Measurements from ENCODE around the gene CFAP251.
"Not testable (repeated sequence)": the region's sequence is repeated elsewhere in the genome, so short reads cannot be mapped to it uniquely, and the experiment has no call there.

Gene CFAP251

DNA sequence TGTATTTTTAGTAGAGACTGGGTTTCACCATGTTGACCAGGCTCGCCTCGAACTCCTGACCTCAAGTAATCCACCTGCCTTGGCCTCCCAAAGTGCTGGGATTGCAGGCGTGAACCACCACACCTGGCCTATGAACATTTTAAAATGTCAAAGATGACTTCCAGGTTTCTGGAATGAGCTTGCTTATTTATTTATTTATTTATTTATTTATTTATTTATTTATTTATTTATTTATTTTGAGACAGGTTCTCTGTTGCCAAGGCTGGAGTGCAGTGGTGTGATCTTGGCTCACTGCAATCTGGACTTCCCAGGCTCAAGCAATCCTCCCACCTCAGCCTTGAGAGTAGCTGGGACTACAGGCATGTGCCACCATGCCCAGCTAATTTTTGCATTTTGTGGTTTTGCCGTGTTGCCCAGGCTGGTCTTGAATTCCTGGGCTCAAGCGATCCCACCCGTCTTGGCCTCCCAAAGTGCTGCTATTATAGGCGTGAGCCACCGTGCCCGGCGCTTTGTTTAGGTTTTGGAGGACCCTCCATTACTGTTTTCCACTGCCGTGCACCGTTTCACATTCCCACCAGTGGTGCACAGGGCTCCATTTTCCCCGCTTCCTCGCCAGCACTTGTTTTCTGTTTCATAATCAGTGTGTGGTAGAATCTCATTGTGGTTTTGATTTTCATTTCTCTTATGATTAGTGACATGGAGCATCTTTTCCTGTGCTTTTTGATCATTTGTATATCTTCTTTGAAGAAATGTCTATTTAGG is 6.4 kb upstream of the CFAP251 start:
- no peak for DNase-seq (ENCODE audit: low read depth)

DNA sequence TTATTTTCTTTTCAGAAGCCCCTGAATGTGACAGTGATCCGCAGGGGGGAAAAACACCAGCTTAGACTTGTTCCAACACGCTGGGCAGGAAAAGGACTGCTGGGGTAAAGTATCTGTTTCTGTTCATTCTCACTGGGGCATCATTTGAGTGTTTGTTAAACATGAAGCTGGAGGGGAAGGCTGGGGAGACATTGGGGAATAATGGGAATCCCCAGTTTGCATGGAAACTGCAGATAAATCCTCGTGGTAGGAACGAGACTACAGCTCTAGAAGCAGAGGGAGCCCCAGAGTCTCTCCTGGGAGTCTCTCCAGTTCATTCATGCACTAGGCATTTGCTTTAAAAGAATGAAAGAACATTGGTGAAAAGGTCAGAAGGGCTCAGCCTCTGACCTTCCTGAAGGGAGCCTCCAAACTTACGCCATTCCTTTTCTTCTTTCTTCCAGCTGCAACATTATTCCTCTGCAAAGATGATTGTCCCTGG is 2.5 kb upstream of the CFAP251 start:
- DNase-seq (ENCODE audit: low read depth), result no peak

DNA sequence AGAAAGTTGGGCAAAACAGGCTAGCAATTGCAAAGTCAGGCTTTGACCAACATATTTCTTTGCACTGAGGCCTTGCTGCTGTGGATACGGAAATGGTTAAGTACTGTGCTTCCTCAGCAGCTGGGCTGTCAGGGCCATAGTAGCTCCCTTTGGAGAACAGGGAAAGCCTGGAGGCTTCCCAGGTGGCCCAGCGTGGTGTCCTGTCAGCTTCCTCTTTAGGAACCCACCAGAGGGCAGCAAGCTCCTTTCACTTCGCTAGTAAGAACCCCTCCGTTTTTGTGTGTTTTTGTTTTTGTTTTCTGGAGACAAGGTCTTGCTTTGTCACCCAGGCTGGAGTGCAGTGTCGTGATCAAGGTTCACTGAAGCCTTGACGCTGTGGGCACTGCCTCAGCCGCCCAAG is 1.7 kb upstream of the CFAP251 start:
- DNase-seq (ENCODE audit: low read depth), result no peak

DNA sequence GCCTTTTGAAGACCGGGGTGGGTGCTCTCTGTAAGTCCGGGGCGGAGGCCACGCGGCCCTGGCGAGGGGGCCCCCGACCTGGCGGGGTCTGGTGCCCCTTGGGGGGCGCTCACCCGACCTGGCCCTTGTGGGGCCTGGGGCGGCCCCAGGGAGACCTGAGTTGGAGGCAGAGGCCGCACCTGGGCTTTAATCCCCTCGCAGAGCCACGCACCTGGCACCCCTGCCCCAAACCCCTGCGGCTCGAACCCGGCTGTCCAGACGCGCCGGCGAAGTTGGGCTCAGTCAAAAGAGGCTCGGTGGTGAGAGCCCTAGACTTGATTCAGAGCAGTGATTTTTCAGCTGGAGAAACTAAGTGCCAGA is 267 bp downstream of the CFAP251 start:
- no peak for DNase-seq (ENCODE audit: low read depth)

DNA sequence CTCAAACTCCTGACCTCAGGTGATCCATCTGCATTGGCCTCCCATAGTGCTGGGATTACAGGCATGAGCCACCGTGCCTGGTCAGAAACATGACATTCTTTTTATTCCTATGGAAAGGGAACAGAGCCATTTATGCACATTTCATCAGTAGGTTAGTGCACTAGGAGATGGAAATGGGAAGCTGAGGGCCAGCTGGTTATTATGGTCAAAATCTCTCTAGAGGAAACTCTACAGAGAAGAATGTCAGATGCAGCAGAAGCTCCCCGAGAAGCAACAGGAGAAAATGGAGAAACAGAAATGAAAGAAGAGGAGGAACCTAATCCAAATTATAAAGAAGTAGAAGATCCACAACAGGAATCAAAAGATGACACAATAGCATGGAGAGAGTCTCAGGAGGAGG is 2.7 kb downstream of the CFAP251 start:
- DNase-seq (ENCODE audit: low read depth), result no peak

DNA sequence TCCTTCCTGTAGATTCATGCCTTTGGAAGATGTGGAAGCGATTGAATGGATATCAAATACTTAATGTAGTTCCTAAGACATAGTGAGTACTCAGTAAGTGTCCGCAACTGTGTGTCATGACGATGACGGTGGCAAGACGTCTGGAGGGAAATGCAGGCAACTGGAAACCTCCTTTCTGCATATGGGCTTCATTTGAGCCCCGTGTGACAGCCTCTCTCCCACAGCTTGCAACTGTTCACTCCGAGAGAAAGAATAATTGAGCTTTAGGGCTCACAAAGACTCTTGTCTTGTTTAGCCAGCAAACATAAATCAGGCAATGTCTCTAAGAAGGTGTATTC is 6.9 kb downstream of the CFAP251 start:
- DNase-seq (ENCODE audit: low read depth), result no peak

DNA sequence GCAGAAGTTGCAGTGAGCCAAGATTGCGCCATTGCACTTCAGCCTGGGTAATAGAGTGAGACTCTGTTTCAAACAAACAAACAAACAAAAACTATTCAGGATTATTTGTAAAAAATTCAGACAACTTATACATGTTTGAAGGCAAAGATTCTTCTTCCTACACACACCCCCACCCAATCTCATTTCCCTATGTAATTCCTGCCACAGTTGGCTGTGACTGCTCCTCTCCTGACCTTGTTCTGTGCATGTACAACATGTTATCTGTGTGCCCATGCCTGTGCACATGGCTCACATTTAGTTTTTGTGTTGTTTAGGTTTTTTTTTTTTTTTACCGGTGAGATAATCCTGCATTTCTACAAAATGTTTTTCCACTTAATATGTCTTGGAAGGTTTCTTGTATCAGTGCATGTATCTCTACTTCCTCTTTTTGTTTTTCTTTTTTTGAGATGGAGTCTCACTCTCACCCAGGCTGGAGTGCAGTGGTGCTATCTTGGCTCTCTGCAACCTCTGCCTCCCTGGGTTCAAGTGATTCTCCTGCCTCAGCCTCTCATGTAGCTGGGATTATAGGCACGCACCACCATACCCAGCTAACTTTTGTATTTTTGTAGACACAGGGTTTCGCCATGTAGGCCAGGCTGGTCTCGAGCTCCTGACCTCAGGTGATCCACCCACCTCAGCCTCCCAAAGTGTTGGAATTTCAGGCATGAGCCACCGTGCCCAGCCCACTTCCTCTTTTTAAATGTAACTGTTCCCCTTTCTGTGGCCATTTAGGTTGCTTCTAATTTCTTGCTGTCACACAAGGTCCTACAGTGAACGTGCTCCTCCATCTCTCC is 8.7 kb downstream of the CFAP251 start:
- DNase-seq (ENCODE audit: low read depth), result no peak

DNA sequence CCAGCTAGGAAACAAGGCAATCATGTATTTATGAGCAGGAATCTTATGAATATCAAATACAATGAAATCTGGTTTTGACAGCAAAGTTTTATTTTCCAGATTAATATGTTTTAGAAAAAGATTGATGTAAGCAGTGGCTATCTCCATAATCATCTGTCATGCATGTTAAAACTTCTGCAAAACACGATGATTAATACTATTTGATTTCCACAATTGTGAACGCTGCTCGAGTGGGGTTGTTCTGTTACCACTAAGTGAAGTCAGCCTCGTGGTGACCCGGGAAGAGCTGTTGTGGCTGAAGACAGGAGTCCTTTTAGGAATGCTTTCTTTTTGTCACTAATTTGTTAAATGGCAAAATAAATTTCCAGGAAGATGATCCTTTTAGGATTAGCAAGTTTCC is 9.4 kb downstream of the CFAP251 start:
- DNase-seq (ENCODE audit: low read depth), result no peak

DNA sequence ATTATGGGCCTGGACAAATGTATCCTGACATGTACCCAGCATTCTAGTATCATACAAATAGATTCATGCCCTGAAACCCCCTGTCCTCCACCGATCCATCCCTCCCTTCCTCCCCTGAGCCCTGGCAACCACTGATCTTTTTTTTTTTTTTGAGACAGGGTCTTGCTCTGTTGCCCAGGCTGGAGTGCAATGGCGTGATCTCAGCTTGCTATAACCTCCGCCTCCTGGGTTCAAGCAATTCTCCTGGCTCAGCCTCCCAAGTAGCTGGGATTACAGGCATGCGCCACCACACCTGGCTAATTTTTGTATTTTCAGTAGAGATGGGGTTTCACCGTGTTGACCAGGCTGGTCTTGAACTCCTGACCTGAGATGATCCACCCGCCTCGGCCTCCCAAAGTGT is 11.2 kb downstream of the CFAP251 start:
- DNase-seq (ENCODE audit: low read depth), result not testable (repeated sequence)

DNA sequence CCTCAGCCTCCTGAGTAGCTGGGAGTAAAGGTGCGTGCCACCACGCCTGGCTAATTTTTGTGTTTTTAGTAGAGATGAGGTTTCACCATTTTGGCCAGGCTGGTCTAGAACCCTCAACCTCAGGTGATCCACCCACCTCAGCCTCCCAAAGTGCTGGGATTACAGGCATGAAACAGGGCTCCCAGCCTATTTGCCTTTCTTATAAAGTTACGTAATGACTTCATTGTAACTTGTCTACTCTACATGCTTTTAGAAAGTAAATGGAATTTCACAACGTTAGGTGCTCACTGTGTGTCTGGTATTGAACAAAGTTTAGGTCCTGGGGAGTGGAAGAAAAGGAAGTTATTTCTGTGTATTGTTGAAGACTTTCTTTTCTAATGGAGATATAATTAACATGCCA is 12.5 kb downstream of the CFAP251 start:
- DNase-seq (ENCODE audit: low read depth), result no peak

DNA sequence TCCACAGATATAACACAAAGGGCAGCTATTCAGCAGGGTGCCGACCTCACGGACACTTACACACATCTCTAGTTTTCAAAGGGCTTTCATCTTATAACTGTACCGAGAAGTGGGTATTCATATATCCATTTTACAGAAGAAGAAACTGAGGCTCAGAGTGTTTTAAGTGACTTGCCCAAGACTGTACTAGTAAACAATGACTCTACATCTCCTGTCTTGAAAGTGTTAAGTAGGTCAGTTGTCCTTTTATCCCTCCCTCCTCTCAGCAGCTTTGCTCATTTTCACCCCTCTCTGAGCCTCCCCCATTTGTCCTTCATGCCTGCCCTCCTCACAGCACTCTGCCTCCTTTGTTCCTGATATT is 13.8 kb downstream of the CFAP251 start:
- DNase-seq (ENCODE audit: low read depth), result no peak

DNA sequence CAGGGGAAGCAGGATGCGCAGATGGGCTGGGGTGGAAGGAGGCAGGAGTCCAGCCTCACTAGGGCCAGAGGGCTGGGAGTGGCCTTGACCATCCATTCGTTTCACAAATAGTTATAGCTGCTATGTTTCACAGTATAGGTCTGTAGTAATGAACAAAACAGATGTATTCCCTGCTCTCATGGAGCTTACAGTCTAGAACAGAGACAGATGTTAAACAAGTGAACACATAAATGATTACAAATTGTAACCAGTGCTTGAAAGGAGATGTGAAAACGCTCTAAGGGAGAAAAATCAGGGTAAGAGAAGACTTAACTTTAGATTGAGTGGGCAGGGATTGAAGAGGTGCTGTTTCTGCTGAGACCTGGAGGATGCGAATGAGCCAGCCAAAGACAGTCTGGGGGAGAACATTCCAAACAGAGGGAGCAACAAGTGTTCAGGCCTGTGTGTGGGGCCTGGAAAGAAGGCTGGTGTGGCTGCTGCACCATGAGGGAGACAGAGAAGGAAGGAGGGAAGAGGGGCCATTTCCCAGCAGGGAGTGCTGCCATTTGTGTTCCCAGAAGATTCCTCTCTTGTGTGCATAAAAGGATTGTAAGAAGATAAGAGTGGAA is 14.6 kb downstream of the CFAP251 start:
- no peak for DNase-seq (ENCODE audit: low read depth)

DNA sequence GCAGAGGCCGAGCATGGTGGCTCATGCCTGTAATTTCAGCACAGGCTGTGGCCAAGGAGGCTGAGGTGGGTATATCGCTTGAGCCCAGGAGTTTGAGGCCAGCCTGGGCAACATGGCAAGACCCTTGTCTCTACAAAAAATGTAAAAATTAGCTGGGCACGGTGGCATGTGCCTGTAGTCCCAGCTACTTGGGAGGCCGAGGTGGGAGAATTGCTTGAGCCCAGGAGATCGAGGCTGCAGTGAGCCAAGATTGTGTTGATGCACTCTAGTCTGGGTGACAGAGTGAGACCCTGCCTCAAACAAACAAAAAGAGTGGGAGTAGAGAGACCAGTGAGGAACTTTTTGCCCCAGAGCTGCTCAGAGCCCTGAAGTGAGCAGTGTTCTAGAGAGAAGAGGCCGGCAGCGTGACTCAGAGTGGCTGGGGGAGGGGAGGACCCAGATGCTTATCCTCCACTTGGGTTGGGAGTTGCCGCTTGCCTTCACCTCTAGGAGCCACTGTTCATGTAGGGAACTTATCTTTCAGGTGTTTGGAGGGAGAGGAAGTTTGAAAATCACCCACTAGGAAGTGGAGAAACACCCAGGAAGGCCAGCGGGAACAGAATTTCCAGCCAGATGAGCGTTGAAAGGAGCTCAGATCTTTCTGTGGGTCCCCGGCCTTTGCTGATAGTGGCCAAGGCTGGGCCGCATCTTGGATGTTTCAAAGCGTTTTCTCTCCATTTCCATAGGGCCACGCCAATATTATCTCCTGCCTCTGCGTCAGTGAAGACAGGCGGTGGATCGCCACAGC is 15.3 kb downstream of the CFAP251 start:
- DNase-seq (ENCODE audit: low read depth), result no peak

DNA sequence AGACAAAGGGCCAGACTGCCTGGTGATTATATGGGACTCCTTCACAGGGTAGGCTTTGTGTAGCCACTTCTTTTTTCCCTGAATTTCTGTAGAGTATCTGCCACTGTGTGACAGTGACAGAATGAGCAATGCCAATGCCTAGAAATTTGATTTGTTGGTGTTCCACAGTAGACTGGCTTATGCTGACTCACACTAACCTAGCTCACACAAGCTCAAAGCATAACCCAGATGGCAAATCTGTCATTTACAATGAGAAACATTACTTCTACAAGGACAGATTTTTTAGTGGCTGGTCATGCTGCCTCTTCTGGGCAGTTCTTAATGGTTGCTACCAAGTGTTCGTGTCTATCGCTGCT is 15.9 kb downstream of the CFAP251 start:
- no peak for DNase-seq (ENCODE audit: low read depth)

DNA sequence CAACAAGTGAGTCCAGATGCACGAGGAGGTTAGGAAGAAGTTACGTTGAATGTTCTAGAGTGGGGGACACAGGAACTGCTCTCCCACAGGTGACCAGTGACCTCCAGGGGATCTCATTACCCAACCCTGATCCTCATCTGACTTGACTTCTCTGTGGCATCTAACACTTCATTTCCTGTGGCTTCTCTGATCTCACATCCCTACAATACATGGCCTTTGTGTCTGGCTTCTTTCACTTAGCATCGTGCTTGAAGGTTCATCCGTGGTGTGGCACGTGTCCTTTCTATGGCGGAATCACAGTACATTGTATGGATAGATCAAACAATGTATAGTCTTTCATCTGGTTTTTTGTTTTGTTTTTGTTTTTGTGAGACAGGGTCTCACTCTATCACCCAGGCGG is 19.3 kb downstream of the CFAP251 start:
- no peak for DNase-seq (ENCODE audit: low read depth)

DNA sequence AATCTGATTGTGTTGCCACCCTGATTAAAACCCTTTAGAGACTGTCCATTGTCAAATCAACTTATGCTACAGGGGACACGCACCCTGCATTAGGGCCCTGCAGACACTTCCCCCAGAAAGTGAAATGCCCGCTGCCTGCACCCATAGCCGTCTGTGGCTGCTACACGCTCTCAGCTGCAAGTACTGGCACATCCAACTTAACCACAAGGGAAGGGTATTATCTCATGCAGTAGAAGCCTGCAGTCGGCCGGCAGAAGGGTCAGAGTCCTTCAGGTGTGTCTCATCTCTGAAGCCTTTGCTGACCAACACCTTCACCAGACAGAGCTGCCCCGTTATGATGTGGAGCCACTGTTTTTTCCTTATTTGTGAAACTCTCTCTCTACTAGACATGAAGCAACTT is 20.8 kb downstream of the CFAP251 start:
- no peak for DNase-seq (ENCODE audit: low read depth)

DNA sequence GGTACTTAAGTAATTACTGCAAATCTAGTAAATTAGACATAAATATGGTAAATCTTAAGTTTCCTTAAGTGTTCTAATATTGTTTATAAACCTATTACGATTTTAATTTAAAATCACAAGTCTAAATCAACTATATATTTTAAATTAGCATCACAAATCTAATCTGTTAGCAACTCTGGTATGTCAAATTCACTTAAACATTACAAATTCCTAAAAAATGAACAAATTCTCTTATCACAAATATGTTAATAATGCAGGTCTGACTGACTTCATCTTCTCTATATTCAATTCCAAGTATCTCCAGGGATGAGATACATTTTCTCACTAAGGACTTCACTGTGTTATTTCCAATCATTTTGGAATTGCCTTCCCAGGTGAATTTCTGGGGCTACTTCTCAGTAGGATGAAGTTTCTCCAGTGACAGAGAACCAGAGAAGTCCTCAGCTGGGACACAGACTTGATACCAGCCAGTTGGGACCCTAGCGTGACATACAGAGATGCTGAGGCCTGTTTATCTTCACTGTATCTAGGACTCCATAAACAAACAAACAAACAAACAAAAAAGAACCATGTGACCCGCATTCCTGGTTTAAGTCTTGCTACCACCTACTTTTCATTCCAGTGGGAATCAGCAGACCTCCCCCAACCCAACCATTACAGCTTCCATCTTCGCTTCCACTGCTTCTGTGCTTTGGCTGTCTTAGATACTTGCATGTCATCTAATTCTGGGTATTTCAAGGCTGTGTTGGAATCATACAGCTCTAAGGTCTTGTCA is 21.8 kb downstream of the CFAP251 start:
- no peak for DNase-seq (ENCODE audit: low read depth)

DNA sequence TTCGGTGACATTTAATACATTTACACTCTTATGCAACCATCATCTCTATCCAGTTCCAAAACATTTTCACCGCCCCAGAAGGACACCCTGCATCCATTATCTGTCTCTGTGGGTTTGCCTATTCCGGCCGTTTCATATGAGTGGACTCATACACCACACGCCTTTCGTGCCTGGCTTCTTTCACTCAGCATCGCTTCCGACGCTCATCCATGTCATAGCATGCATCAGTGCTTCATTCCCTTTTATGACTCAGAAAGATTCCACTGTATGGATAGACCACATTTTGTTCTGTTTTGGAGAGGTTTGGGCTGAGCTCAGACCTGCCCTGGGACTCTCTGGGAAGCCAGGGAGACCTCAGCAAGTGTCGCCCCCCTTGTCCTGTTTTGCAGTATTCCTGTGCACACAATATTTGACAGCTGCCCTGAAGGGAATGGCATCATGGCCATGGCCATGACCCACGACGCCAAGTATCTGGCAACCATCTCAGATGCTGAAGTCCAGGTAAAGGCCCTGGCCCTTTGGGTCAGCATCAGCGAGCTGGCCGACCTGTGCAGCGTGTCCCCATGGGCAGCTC is 23.8 kb downstream of the CFAP251 start:
- DNase-seq (ENCODE audit: low read depth), result no peak

DNA sequence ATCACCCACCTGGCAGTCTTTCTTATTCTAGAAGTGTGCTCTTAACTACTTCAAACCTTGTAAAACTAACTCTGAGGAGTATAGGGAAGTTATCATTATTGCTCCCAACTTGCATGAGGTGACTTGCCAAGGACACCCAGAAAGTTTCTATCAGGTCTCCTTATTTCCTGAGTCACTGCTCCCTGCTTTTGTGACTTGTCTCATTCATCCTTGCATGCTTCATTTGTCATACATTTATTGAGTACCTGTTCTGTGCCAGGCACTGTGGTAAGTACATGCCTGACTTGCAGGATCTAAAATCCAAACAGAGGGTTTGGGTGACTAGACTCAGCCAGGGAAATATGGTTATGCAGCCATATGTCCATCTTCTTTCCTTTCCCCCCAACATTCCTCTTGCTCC is 25.5 kb downstream of the CFAP251 start:
- no peak for DNase-seq (ENCODE audit: low read depth)

DNA sequence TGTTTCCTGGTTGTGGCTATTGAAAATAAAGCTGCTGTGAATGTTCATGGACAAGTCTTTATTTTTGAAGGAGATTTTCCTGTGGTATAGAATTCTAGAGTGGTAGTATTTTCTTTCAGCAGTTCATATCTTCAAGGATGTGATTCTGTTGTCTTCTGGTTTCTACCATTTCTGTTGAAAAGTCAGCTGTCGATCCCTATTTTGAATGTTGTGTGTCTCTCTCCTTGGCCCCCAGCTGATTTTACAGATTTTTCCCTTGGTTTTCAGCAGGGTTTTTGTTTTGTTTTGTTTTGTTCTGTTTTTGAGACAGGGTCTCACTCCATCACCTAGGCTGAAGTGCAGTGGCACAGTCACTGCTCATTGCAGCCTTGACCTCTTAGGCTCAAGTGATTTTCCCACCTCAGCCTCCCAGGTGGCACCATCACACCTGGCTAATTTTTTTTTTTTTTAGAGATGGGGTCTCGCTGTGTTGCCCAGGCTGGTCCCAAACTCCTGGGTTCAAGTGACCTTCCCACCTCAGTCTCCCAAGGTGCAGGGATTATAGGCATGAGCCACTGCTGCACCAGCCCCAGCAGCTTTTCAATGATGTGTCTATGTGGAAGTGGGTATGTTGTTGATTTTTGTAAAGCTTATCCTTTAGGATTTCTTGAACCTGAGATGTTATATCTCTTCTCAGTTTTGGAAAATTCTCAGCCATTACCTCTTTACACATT is 28.1 kb downstream of the CFAP251 start:
- DNase-seq (ENCODE audit: low read depth), result no peak

DNA sequence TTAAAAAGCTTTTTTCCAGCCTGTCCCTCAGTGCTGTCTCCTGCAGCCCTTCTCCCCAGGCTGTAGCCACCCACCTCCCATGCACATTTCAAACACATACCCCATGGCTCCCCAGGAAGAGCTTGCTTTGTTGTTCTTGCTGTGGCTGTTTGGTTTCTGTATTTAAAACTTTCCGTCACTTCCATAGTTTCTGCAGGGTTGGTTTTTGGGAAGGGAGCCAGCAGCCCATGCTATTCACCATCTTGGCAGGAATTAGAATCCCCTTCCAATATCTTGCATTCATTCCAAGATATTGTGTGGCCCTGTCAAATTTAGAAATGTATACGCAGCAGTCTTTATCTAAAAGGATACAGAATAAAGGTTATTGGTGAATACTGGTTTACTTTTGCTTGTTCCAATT is 29.6 kb downstream of the CFAP251 start:
- no peak for DNase-seq (ENCODE audit: low read depth)
